NB4 (cell line): ENCODE data around the gene ARSB.

Source experiments
- MYC ChIP-seq: IDR thresholded peaks from 2 replicates; pipeline ENCODE4 v1.6.1; 2011; ENCODE audit warnings: low read depth, low read length
- POLR2A ChIP-seq: IDR thresholded peaks from 2 replicates; pipeline ENCODE4 v1.6.1; 2011; ENCODE audit warnings: mild to moderate bottlenecking; ENCODE audit not compliant: insufficient read length; ENCODE audit errors: extremely low read depth
- TF ChIP-seq, protein P1 (sequence below): IDR thresholded peaks from one replicate; pipeline ENCODE4 v1.5.1; 2012; ENCODE audit warnings: low read depth, low read length
- TF ChIP-seq, protein P2 (sequence below): IDR thresholded peaks from 2 replicates; pipeline ENCODE4 v1.6.1; 2011; ENCODE audit warnings: low read depth, low read length

DNA sequence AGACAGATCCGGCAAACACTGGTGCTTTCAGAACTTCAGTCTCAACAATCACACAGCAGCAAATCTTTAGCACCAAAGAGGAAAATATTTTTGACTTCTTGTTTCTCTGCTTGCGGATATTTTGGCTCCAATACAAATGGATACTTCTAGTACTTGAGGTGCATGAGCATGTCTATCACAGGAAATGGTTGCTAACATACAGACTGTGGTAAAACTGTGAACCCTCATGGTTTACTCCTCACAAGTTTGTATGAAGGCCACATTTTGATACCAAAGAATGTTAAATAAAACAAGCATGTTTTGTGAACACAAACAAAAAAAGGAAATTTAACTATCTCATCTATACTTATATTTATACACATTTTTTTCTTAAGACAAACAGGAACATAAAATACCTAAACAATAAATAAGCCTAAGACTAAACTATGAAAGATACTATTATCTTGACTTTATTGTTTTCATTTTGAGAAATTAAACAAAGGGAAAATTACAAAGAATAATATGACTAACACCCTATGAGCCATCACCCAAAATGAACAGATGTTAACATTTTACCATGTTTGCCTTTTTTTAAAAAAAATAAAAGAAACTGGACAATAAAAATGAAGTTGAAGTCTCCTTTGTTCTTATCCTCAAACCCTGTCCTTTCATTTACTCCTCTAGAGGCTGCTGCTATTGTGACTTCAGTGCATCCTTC lies 201.5 kb downstream of the ARSB start:
- TF ChIP-seq, protein P1, sequence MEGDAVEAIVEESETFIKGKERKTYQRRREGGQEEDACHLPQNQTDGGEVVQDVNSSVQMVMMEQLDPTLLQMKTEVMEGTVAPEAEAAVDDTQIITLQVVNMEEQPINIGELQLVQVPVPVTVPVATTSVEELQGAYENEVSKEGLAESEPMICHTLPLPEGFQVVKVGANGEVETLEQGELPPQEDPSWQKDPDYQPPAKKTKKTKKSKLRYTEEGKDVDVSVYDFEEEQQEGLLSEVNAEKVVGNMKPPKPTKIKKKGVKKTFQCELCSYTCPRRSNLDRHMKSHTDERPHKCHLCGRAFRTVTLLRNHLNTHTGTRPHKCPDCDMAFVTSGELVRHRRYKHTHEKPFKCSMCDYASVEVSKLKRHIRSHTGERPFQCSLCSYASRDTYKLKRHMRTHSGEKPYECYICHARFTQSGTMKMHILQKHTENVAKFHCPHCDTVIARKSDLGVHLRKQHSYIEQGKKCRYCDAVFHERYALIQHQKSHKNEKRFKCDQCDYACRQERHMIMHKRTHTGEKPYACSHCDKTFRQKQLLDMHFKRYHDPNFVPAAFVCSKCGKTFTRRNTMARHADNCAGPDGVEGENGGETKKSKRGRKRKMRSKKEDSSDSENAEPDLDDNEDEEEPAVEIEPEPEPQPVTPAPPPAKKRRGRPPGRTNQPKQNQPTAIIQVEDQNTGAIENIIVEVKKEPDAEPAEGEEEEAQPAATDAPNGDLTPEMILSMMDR: no peak
- TF ChIP-seq POLR2A (no peak), MYC (no peak)
- TF ChIP-seq, protein P2, sequence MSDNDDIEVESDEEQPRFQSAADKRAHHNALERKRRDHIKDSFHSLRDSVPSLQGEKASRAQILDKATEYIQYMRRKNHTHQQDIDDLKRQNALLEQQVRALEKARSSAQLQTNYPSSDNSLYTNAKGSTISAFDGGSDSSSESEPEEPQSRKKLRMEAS: no peak
